ENCODE data around the gene TNRC18.
A peak's percentile ranks its signal among the peaks of the same experiment; 100 is the strongest.
"Not testable (repeated sequence)": the region's sequence is repeated elsewhere in the genome, so short reads cannot be mapped to it uniquely, and the experiment has no call there.

The TNRC18 gene

DNA sequence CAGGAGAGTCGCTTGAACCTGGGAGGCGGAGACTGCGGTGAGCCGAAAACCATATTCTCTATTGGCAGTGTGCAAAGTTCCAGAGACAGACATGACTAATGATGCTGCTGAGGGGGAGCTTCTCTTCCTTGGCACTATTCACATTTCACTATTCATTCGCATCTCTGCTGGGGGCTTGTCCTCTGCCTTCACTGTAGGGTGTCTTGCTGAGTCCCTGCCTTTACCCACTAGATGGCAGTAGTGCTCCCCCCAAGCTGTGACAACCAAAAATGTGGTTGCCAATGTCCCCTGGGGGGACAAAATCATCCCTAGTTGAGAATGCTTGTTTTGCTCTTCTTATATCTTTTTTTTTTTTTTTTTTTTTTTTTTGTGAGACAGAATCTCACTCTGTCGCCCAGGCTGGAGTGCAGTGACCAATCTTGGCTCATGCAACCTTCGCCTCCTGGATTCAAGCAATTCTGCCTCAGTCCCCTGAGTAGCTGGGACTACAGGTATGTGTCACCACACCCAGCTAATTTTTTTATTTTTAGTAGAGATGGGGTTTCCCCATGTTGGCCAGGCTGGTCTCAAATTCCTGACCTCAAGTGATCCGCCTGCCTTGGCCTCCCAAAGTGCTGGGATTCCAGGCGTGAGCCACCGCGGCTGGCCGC, 57.5 kb downstream of the TNRC18 start:
- not testable (repeated sequence) for H3K9me3 ChIP-seq; H3K4me3 ChIP-seq (ENCODE audit: low read depth, low read length); H3K4me1 ChIP-seq; H3K27me3 ChIP-seq
- TF ChIP-seq, protein P1, sequence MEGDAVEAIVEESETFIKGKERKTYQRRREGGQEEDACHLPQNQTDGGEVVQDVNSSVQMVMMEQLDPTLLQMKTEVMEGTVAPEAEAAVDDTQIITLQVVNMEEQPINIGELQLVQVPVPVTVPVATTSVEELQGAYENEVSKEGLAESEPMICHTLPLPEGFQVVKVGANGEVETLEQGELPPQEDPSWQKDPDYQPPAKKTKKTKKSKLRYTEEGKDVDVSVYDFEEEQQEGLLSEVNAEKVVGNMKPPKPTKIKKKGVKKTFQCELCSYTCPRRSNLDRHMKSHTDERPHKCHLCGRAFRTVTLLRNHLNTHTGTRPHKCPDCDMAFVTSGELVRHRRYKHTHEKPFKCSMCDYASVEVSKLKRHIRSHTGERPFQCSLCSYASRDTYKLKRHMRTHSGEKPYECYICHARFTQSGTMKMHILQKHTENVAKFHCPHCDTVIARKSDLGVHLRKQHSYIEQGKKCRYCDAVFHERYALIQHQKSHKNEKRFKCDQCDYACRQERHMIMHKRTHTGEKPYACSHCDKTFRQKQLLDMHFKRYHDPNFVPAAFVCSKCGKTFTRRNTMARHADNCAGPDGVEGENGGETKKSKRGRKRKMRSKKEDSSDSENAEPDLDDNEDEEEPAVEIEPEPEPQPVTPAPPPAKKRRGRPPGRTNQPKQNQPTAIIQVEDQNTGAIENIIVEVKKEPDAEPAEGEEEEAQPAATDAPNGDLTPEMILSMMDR (IDR thresholded peaks at IDR 0.05; ENCODE audit: low read depth, low read length): peak; percentile 96
- DNase-seq: peak; percentile 78
- peaks cover 15% of the 10 kb centered on the region for H3K36me3 ChIP-seq

DNA sequence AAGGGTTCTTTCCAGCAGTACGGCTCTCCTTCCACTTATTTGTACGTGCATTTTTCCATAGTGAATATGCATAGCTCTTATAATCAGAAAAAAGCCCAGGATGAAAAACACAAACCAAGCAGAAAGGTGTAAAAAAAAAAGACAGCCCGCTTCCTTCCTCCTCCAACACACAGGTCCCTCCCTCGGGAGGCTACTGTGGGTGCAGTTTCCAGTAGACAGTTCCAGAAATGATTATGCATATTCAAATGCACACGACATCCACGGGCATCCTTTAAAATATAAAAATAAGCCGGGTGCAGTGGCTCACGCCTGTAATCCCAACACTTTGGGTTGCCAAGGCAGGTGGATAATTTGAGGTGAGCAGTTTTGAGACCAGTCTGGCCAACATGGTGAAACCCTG, 59.9 kb downstream of the TNRC18 start:
- Histone ChIP-seq H3K4me1 (no peaks in the 10 kb centered on the region), H3K9me3 (no peaks in the 10 kb centered on the region), H3K4me3 (ENCODE audit: low read depth, low read length) (no peak overlapping the region), H3K27me3 (no peaks in the 10 kb centered on the region), H3K36me3 (peaks cover 18% of the 10 kb centered on the region)
- TF ChIP-seq, protein P1 (IDR thresholded peaks at IDR 0.05; ENCODE audit: low read depth, low read length): no peak
- no peak for DNase-seq

DNA sequence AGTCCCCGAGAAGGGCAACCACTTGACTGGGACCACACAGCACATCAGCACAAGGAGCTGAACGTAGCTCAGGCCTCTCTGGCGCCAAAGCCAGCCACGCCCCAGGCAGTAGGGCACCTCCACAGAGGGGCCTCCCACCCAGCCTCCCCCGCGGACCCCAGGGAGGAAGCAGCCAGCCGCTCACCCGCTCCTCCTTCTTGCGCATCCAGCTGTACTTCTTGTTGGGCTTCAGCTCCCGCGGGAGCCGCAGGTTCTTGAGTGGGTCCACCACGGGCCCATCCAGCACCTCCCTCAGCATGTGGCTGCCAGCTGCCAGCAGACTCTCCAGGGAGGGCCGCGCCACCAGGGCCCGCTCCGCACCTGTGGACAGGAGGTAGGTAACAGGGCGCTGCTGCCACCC, 61.2 kb downstream of the TNRC18 start:
- no peaks in the 10 kb centered on the region for H3K4me1 ChIP-seq
- peaks cover 23% of the 10 kb centered on the region for H3K36me3 ChIP-seq
- H3K27me3 ChIP-seq: no peaks in the 10 kb centered on the region
- no peak overlapping the region for H3K4me3 ChIP-seq (ENCODE audit: low read depth, low read length)
- DNase-seq: no peak
- H3K9me3 ChIP-seq: no peaks in the 10 kb centered on the region
- TF ChIP-seq, protein P1 (IDR thresholded peaks at IDR 0.05; ENCODE audit: low read depth, low read length): no peak

DNA sequence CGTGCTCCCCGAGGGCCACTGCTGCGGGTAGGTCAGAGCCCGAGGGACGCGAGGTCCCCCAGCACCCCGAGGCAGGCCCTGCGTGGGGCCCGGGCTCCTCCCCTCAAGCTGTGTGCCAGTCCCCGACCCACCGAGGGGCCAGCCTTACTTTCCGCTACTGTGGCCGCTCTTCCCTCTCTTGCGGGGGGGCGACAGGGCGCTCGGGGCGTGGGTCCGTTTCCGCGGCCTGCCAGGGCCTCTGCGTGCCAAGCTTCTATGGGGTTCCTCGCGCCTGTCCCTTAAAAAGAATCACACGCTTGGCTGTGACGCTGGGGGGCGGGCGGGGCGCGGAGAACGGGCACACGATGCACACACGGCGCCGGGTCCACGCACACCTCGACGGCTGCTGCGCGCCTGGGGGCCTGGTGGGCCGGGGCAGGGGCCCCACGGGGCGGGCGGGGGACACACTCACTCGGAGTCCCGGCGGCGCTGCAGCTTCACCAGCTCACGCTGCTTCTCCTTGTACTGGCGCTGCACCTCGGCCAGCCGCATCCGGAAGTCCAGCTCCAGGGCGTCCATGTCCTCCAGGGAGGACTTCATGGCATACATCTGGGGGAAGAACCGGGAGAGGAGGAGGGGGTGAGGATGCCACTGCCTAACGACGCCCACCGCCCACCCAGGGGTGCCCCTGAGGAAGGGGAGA, 62.0 kb downstream of the TNRC18 start:
- H3K36me3 ChIP-seq: peaks cover 24% of the 10 kb centered on the region
- H3K27me3 ChIP-seq: no peaks in the 10 kb centered on the region
- H3K4me3 ChIP-seq (ENCODE audit: low read depth, low read length): no peak overlapping the region
- H3K9me3 ChIP-seq: no peaks in the 10 kb centered on the region
- no peaks in the 10 kb centered on the region for H3K4me1 ChIP-seq
- TF ChIP-seq, protein P1 (IDR thresholded peaks at IDR 0.05; ENCODE audit: low read depth, low read length): no peak
- DNase-seq: no peak

DNA sequence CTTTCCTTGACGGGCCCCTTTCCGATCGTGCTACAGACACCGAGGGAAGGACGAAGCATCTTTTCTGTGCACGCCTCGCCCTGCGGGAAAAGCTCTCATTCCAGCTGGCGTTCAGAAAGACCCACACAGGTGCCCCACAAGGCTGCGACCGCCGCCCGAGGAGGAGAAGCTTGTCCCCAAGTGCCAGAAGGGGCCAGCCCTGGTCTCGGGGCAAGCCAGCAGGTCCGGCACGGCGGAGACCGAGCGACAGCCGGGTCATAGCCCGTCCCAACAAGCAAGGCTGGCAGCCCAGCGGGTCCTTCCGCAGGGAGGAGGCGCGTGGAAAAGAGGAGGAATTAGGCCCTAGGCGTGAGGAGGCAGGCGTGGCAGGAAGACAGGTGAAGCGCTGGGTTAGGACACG, 62.7 kb downstream of the TNRC18 start:
- Histone ChIP-seq H3K4me1 (no peaks in the 10 kb centered on the region), H3K4me3 (ENCODE audit: low read depth, low read length) (no peak overlapping the region), H3K9me3 (no peaks in the 10 kb centered on the region), H3K27me3 (no peaks in the 10 kb centered on the region), H3K36me3 (peaks cover 28% of the 10 kb centered on the region)
- TF ChIP-seq, protein P1 (IDR thresholded peaks at IDR 0.05; ENCODE audit: low read depth, low read length): no peak
- no peak for DNase-seq

DNA sequence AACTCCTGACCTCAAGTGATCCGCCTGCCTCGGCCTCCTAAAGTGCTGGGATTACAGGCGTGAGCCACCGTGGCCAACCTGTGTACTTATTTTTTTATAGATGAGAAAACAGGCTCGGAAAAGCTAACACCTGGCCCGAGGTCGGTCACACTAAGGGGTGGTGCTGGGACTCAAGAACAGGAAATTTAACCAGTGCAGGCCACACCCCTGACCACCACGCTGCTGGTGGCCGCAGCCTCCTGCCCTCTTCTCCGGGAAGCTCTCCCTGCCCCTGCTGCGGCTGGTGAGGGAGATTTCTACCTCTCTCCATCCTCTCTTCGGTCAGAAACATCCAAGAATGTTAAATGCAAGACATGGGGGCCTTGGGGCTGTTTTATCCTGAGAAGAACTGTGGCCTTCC, 63.2 kb downstream of the TNRC18 start:
- Histone ChIP-seq H3K36me3 (peaks cover 28% of the 10 kb centered on the region), H3K27me3 (no peaks in the 10 kb centered on the region), H3K4me3 (ENCODE audit: low read depth, low read length) (no peak overlapping the region), H3K9me3 (no peaks in the 10 kb centered on the region), H3K4me1 (no peaks in the 10 kb centered on the region)
- no peak for DNase-seq
- TF ChIP-seq, protein P1 (IDR thresholded peaks at IDR 0.05; ENCODE audit: low read depth, low read length): no peak

DNA sequence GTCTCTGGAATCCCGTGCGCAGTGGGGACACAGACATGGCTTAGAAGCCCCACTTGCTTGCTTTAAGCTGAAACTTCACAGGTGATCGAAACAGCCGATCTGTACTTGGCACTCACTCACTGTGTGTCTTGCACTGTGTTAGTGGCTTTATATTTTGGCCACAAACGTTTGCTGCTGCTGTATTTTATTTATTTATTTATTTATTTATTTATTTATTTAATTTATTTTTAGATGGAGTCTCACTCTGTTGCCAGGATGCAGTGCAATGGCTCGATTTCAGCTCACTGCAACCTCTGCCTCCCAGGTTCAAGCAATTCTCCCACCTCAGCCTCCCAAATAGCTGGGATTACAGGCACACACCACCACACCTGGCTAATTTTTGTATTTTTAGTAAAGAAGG, 63.6 kb downstream of the TNRC18 start:
- not testable (repeated sequence) for H3K4me3 ChIP-seq (ENCODE audit: low read depth, low read length); H3K27me3 ChIP-seq; H3K4me1 ChIP-seq; DNase-seq; H3K9me3 ChIP-seq
- peaks cover 28% of the 10 kb centered on the region for H3K36me3 ChIP-seq

All from BE2C (cell line).